HUES6 (cell line): ENCODE measurements around the gene SMARCB1.
A peak's percentile ranks its signal among the peaks of the same experiment; 100 is the strongest.

Experiments
- H3K27ac ChIP-seq: 2 replicates; pipeline ENCODE4 v1.7.0; 2013; ENCODE audit warnings: low read depth, mild to moderate bottlenecking, low read length, inconsistent platforms
- H3K27me3 ChIP-seq: 2 replicates; pipeline ENCODE4 v1.6.1; 2013; ENCODE audit warnings: low read length; ENCODE audit not compliant: control insufficient read depth, insufficient read depth
- H3K36me3 ChIP-seq: 2 replicates; pipeline ENCODE4 v1.6.1; 2013; ENCODE audit warnings: low read length; ENCODE audit not compliant: control insufficient read depth, insufficient read depth
- H3K4me1 ChIP-seq: 2 replicates; pipeline ENCODE4 v1.6.1; 2013; ENCODE audit warnings: low read length; ENCODE audit not compliant: control insufficient read depth, insufficient read depth
- H3K4me3 ChIP-seq: 2 replicates; pipeline ENCODE4 v1.5.1; 2013; ENCODE audit warnings: low read depth, low read length
- H3K9ac ChIP-seq: one replicate; pipeline ENCODE4 v1.6.1; 2013; ENCODE audit warnings: mild to moderate bottlenecking, low read length
- H3K9me3 ChIP-seq: 2 replicates; pipeline ENCODE4 v1.6.1; 2013; ENCODE audit warnings: low read depth, low read length; ENCODE audit not compliant: control insufficient read depth, insufficient read depth

SMARCB1 gene

GRCh38 chr22:23781511-23782183 is 5.1 kb upstream of the SMARCB1 start:
- Histone ChIP-seq H3K27me3 (peaks cover 3% of the 10 kb centered on the region; the same call in 1 of the 2 replicates), H3K27ac (no peak overlapping the region), H3K9me3 (no peaks in the 10 kb centered on the region), H3K4me1 (peaks cover 15% of the 10 kb centered on the region), H3K4me3 (no peak overlapping the region), H3K36me3 (no peaks in the 10 kb centered on the region), H3K9ac (no peak overlapping the region)

- H3K27me3 ChIP-seq: peaks cover 3% of the 10 kb centered on the region; the same call in 1 of the 2 replicates
- no peaks in the 10 kb centered on the region for H3K36me3 ChIP-seq
- H3K9ac ChIP-seq: no peak overlapping the region
- no peak overlapping the region for H3K4me3 ChIP-seq
- peaks cover 16% of the 10 kb centered on the region for H3K4me1 ChIP-seq
- H3K9me3 ChIP-seq: no peaks in the 10 kb centered on the region
- H3K27ac ChIP-seq: no peak overlapping the region
These were observed 4.5 kb upstream of the SMARCB1 start for GRCh38 chr22:23782252-23782651.

- no peak overlapping the region for H3K9ac ChIP-seq
- peaks cover 16% of the 10 kb centered on the region for H3K4me1 ChIP-seq
- no peaks in the 10 kb centered on the region for H3K9me3 ChIP-seq
- peaks cover 1% of the 10 kb centered on the region; the same call in 1 of the 2 replicates for H3K27me3 ChIP-seq
- H3K36me3 ChIP-seq: no peaks in the 10 kb centered on the region
- H3K4me3 ChIP-seq: no peak overlapping the region
- no peak overlapping the region for H3K27ac ChIP-seq
These were observed 4.1 kb upstream of the SMARCB1 start for GRCh38 chr22:23782703-23783102.

- Histone ChIP-seq H3K4me1 (peaks cover 16% of the 10 kb centered on the region), H3K9me3 (no peaks in the 10 kb centered on the region), H3K4me3 (no peak overlapping the region), H3K36me3 (no peaks in the 10 kb centered on the region), H3K9ac (no peak overlapping the region), H3K27ac (no peak overlapping the region), H3K27me3 (no peaks in the 10 kb centered on the region)
These were observed 3.3 kb upstream of the SMARCB1 start for GRCh38 chr22:23783265-23784150.

- Histone ChIP-seq H3K36me3 (no peaks in the 10 kb centered on the region), H3K9me3 (no peaks in the 10 kb centered on the region), H3K9ac (no peak overlapping the region), H3K4me1 (peaks cover 23% of the 10 kb centered on the region), H3K27ac (no peak overlapping the region), H3K27me3 (no peaks in the 10 kb centered on the region), H3K4me3 (no peak overlapping the region)
These were observed 2.5 kb upstream of the SMARCB1 start for GRCh38 chr22:23784215-23784732.

- no peaks in the 10 kb centered on the region for H3K9me3 ChIP-seq
- H3K27me3 ChIP-seq: no peaks in the 10 kb centered on the region
- H3K9ac ChIP-seq: peak overlapping the region; percentile 99
- H3K4me1 ChIP-seq: peaks cover 27% of the 10 kb centered on the region
- peak overlapping the region; percentile 80 for H3K4me3 ChIP-seq
- H3K36me3 ChIP-seq: peaks cover 12% of the 10 kb centered on the region; the same call in 1 of the 2 replicates
- H3K27ac ChIP-seq: peak overlapping the region; percentile 99
These were observed 480 bp upstream of the SMARCB1 start for GRCh38 chr22:23786261-23786710.

- H3K27ac ChIP-seq: no peak overlapping the region; the same call in 1 of the 2 replicates
- peak overlapping the region; percentile 82 for H3K9ac ChIP-seq
- H3K27me3 ChIP-seq: no peaks in the 10 kb centered on the region
- H3K4me1 ChIP-seq: peaks cover 22% of the 10 kb centered on the region
- H3K4me3 ChIP-seq: peak overlapping the region; percentile 80
- H3K9me3 ChIP-seq: no peaks in the 10 kb centered on the region
- peaks cover 24% of the 10 kb centered on the region for H3K36me3 ChIP-seq
These were observed 782 bp downstream of the SMARCB1 start for GRCh38 chr22:23787600-23787896.

- Histone ChIP-seq H3K36me3 (peaks cover 28% of the 10 kb centered on the region), H3K4me3 (peak overlapping the region; percentile 80)
These were observed 1.1 kb downstream of the SMARCB1 start for GRCh38 chr22:23787910-23788309.

GRCh38 chr22:23789121-23789520 is 2.4 kb downstream of the SMARCB1 start:
- peaks cover 36% of the 10 kb centered on the region for H3K36me3 ChIP-seq
- H3K4me3 ChIP-seq: no peak overlapping the region
- no peaks in the 10 kb centered on the region for H3K27me3 ChIP-seq
- H3K9me3 ChIP-seq: no peaks in the 10 kb centered on the region
- H3K4me1 ChIP-seq: peaks cover 22% of the 10 kb centered on the region
- H3K27ac ChIP-seq: no peak overlapping the region
- H3K9ac ChIP-seq: no peak overlapping the region

More at GRCh38 chr22:23787910-23788309, 1.1 kb downstream of the SMARCB1 start:
- no peaks in the 10 kb centered on the region for H3K9me3 ChIP-seq
- no peaks in the 10 kb centered on the region for H3K27me3 ChIP-seq
- H3K9ac ChIP-seq: peak overlapping the region; percentile 82
- peaks cover 22% of the 10 kb centered on the region for H3K4me1 ChIP-seq
- H3K27ac ChIP-seq: no peak overlapping the region; the same call in 1 of the 2 replicates

GRCh38 chr22:23789638-23790037 is 2.9 kb downstream of the SMARCB1 start:
- H3K27ac ChIP-seq: no peak overlapping the region
- peaks cover 22% of the 10 kb centered on the region for H3K4me1 ChIP-seq
- H3K4me3 ChIP-seq: no peak overlapping the region
- H3K9me3 ChIP-seq: no peaks in the 10 kb centered on the region
- no peaks in the 10 kb centered on the region for H3K27me3 ChIP-seq
- no peak overlapping the region for H3K9ac ChIP-seq
- H3K36me3 ChIP-seq: peaks cover 41% of the 10 kb centered on the region
